ENCODE data around the gene L3MBTL4.

The L3MBTL4 gene

GRCh38 chr18:5914951-5915350 is 499.8 kb downstream of the L3MBTL4 start:
- no peaks in the 10 kb centered on the region for H3K27me3 ChIP-seq
- H3K36me3 ChIP-seq, result no peaks in the 10 kb centered on the region
- no peak for TF ChIP-seq CTCF (IDR thresholded peaks at IDR 0.05; ENCODE audit: low read depth, low read length)
- no peaks in the 10 kb centered on the region for H3K4me1 ChIP-seq
- no peaks in the 10 kb centered on the region for H3K9me3 ChIP-seq
- no peak for DNase-seq
- H3K4me3 ChIP-seq (ENCODE audit: low read depth, low read length), result no peak overlapping the region

- Histone ChIP-seq H3K9me3 (no peaks in the 10 kb centered on the region), H3K4me1 (no peaks in the 10 kb centered on the region), H3K4me3 (ENCODE audit: low read depth, low read length) (no peak overlapping the region), H3K27me3 (no peaks in the 10 kb centered on the region), H3K36me3 (no peaks in the 10 kb centered on the region)
- no peak for TF ChIP-seq CTCF (IDR thresholded peaks at IDR 0.05; ENCODE audit: low read depth, low read length)
- DNase-seq, result no peak
These were observed 500.7 kb downstream of the L3MBTL4 start for GRCh38 chr18:5914016-5914415.

GRCh38 chr18:5912566-5912965 is 502.1 kb downstream of the L3MBTL4 start:
- Histone ChIP-seq H3K4me1 (no peaks in the 10 kb centered on the region), H3K36me3 (no peaks in the 10 kb centered on the region), H3K4me3 (ENCODE audit: low read depth, low read length) (no peak overlapping the region), H3K9me3 (no peaks in the 10 kb centered on the region), H3K27me3 (no peaks in the 10 kb centered on the region)
- no peak for TF ChIP-seq CTCF (IDR thresholded peaks at IDR 0.05; ENCODE audit: low read depth, low read length)
- DNase-seq, result no peak

GRCh38 chr18:5909125-5909524 is 505.6 kb downstream of the L3MBTL4 start:
- H3K27me3 ChIP-seq, result no peaks in the 10 kb centered on the region
- H3K36me3 ChIP-seq, result no peaks in the 10 kb centered on the region
- no peak overlapping the region for H3K4me3 ChIP-seq (ENCODE audit: low read depth, low read length)
- no peaks in the 10 kb centered on the region for H3K9me3 ChIP-seq
- no peaks in the 10 kb centered on the region for H3K4me1 ChIP-seq
- no peak for DNase-seq
- no peak for TF ChIP-seq CTCF (IDR thresholded peaks at IDR 0.05; ENCODE audit: low read depth, low read length)
